Breast epithelium (tissue), 3 donors: Measurements from ENCODE around the gene KLC3.

Experiments
- CTCF ChIP-seq, 3 donors: fragments of 450-650 bp; IDR thresholded peaks; one replicate each; pipeline ENCODE4 v1.5.1; 2016 to 2017; ENCODE audit warnings: antibody characterized with exemption in 3 of 3, mild to moderate bottlenecking in 3 of 3, moderate library complexity in 3 of 3
- POLR2A ChIP-seq: fragments of 450-650 bp; IDR thresholded peaks from one replicate; pipeline ENCODE4 v1.6.1; 2016; ENCODE audit warnings: antibody characterized with exemption, mild to moderate bottlenecking, moderate library complexity
- POLR2AphosphoS5 ChIP-seq, 3 donors: sonication (generic); formaldehyde crosslinking; IDR thresholded peaks; one replicate each; pipeline ENCODE4 v1.6.1; 2017; ENCODE audit warnings: antibody characterized with exemption in 3 of 3

GRCh38 chr19:45295873-45296272, 44.7 kb upstream of the KLC3 start:
- TF ChIP-seq CTCF (IDR thresholded peaks at IDR 0.05) (no peak), POLR2AphosphoS5 (IDR thresholded peaks at IDR 0.05) (no peak), POLR2A (no peak)
